ENCODE results near the gene ANKRD26. TPM values are rescaled to one million over a fixed set of nuclear protein-coding genes. Genes with fewer than 3 reads are reported as not detected.

Gene ANKRD26
- total and polyA plus RNA-seq, 12 donors: 1.7 to 21.1 (median 6.1) TPM

DNA sequence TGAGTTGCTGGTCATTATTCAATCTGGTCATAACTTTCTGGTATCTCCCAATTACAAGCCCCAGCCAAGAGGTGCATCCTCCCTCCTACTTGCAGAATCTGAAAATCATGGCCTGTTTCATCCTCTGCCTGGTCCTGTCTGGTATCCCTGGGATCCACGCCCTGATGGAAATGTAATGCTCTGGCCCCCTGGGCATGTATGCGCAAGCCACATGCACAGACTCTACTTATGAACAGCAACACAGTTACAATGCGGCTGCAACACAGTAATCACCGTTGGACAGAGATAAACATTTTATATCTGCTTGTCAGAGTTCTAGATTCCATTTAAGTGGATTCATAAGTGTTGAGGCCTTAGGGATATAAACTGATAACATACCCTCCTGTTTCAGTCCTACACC lies 121.8 kb downstream of the ANKRD26 start:
- peaks cover 0 to 9% of the 10 kb centered on the region in 2 donors for H3K36me3 ChIP-seq (replicated peaks in 1 of 2)

DNA sequence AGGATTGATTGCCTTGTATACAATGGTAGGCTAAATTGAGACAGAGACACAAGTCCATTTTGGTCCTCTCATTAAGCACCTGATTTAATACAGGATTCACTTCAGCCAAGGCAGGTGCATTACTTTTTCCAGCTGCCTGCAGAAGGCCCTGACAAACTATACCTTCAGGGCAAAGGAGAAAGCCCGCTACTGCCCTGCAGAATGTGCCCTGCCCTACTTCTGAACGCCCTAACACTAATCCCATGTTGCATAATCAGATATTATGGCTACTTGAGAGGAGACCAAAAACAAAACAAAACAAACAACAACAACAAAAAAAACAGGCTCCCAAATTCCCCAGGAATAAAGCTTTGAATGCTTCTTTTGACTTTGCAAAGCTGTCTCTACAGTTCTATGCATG lies 122.7 kb downstream of the ANKRD26 start:
- DNase-seq: no peak
- intact Hi-C loops (cut with DNase I): no loop called here
- TF ChIP-seq POLR2A (IDR thresholded peaks at IDR 0.05): no peak
- TF ChIP-seq, protein P1, sequence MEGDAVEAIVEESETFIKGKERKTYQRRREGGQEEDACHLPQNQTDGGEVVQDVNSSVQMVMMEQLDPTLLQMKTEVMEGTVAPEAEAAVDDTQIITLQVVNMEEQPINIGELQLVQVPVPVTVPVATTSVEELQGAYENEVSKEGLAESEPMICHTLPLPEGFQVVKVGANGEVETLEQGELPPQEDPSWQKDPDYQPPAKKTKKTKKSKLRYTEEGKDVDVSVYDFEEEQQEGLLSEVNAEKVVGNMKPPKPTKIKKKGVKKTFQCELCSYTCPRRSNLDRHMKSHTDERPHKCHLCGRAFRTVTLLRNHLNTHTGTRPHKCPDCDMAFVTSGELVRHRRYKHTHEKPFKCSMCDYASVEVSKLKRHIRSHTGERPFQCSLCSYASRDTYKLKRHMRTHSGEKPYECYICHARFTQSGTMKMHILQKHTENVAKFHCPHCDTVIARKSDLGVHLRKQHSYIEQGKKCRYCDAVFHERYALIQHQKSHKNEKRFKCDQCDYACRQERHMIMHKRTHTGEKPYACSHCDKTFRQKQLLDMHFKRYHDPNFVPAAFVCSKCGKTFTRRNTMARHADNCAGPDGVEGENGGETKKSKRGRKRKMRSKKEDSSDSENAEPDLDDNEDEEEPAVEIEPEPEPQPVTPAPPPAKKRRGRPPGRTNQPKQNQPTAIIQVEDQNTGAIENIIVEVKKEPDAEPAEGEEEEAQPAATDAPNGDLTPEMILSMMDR (IDR thresholded peaks at IDR 0.05): no peak
- peaks cover 0 to 9% of the 10 kb centered on the region in 2 donors for H3K36me3 ChIP-seq (replicated peaks in 1 of 2)
- WGBS, 4 donors: 85 to 96% (median 90%) methylated on average over 2 of the region's 2 CpGs
- H3K27me3 ChIP-seq: no peaks in the 10 kb centered on the region
- H3K4me3 ChIP-seq: no peak overlapping the region
- H3K27ac ChIP-seq: no peak overlapping the region
- H3K9me3 ChIP-seq (replicated peaks in 1 of 3): no peaks in the 10 kb centered on the region
- H3K4me1 ChIP-seq (replicated peaks in 1 of 2): no peaks in the 10 kb centered on the region

More for the DNA sequence above, 121.8 kb downstream of the ANKRD26 start:
- TF ChIP-seq POLR2A (IDR thresholded peaks at IDR 0.05): no peak
- TF ChIP-seq, protein P1 (IDR thresholded peaks at IDR 0.05): no peak
- Histone ChIP-seq H3K27me3 (no peaks in the 10 kb centered on the region), H3K4me3 (no peak overlapping the region), H3K27ac (no peak overlapping the region), H3K4me1 (replicated peaks in 1 of 2) (no peaks in the 10 kb centered on the region), H3K9me3 (replicated peaks in 1 of 3) (no peaks in the 10 kb centered on the region)
- no peak for DNase-seq
- 93 to 95% (median 95%) methylated on average over 4 of the region's 4 CpGs for WGBS, 4 donors
- intact Hi-C loops (cut with DNase I): no loop called here

DNA sequence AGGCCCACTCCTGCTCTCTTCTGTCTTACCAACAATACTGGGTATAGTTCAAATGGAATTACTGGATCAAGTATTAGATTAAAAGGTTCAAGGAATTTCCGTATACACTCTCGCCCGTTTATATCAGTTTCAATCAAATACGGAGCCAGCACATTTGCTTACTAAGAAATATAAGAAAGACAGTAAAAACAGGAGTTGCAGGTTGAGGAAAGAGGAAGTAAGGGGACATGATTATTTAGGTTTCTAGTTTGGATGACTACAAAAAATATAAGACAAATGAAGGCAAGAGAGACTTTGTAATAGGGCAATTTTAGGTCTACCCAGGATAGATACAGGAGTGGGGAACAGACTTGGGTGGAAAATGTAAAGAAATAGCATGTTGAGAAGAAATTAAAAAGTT lies 129.6 kb downstream of the ANKRD26 start:
- no peak overlapping the region for H3K27ac ChIP-seq
- 92 to 95% (median 93%) methylated on average over 4 of the region's 4 CpGs for WGBS, 4 donors

DNA sequence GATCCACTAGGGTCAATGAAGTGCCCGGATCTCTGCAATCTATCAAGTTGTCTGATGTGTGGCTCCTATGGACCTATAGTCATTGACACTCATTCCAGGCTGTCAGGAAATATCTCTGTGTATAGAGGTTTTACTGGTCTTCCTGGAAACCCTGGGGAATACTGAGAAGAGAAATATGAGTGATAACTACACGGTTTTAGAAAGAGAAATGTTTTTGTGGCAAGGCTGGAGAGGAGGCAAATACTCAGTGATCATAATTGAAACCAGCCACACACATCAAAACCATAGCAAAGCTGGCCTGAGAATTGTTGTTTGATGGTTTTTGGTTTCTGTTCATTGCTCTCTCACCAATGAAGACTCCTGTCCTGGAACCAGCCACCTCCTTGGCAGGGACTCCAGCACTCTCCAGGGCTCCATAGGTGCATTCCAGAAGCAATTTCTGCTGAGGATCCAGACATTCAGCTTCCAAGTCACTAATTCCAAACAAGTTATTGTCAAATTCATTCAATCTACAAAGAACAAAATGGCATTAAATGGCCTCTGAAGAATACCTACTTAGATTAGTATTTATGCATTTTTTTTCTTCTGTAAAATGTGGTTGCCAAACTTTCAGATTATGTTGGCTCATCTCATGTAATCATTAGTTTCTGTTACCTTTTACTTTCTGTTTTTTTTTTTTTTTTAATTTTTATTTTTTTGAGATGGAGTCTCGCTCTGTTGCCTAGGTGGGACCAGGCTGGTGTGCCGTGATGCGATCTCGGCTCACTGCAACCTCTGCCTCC lies 131.0 kb downstream of the ANKRD26 start:
- peaks cover 0 to 3% of the 10 kb centered on the region in 2 donors for H3K36me3 ChIP-seq (replicated peaks in 1 of 2)
- no peak overlapping the region for H3K27ac ChIP-seq
- DNase-seq: no peak
- WGBS, 4 donors: 82 to 91% (median 88%) methylated on average over 3 to 6 of the region's 6 CpGs
- intact Hi-C loops (cut with DNase I): no loop called here
- TF ChIP-seq, protein P1 (IDR thresholded peaks at IDR 0.05): no peak
- TF ChIP-seq POLR2A (IDR thresholded peaks at IDR 0.05): no peak
- no peaks in the 10 kb centered on the region for H3K27me3 ChIP-seq
- H3K4me1 ChIP-seq (replicated peaks in 1 of 2): no peaks in the 10 kb centered on the region
- no peaks in the 10 kb centered on the region for H3K9me3 ChIP-seq (replicated peaks in 1 of 3)
- no peak overlapping the region for H3K4me3 ChIP-seq

More for the DNA sequence above, 129.6 kb downstream of the ANKRD26 start:
- TF ChIP-seq, protein P1 (IDR thresholded peaks at IDR 0.05): no peak
- no peaks in the 10 kb centered on the region for H3K9me3 ChIP-seq (replicated peaks in 1 of 3)
- no peak overlapping the region for H3K4me3 ChIP-seq
- no peaks in the 10 kb centered on the region for H3K27me3 ChIP-seq
- peaks cover 0 to 7% of the 10 kb centered on the region in 2 donors for H3K36me3 ChIP-seq (replicated peaks in 1 of 2)
- no peaks in the 10 kb centered on the region for H3K4me1 ChIP-seq (replicated peaks in 1 of 2)
- intact Hi-C loops (cut with DNase I): no loop called here
- no peak for DNase-seq

All from adrenal gland (tissue), 12 donors.